ENCODE measurements around the gene APBA2.

DNA sequence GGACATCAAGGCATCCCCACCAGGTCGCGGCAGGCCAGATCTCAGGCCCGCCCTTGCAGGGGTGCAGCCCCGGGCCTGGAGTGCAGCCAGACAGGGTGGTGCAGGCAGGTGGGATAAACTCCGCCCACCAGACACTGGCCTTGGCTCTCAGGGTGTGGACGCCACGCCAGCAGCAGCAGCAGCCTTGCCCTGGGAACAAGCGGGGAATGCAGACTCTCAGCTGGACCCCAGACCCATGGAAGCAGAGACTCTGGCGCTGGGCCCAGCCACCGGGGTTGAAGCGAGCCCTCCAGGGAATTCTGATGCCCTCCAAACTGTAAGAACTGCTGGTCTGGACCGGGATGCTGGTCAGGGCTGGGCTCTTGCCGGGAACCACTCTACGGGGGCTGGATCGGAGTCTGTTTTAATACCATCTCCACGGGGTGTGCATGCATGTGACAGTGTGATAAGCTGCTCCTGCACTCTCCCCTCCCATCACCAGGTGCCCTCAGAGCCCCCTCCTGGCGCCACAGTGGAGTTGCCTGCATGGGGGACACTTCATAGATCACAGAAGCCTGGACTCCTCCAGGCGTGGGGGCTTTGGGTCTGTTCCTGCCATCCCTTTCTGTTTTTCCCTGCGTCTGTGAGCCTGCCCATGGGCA is 241.2 kb downstream of the APBA2 start:
- TF ChIP-seq EZH2 (IDR thresholded peaks at IDR 0.05; ENCODE audit: borderline replicate concordance, low read depth, low read length, severe bottlenecking), result no peak
- TF ChIP-seq, protein P1, sequence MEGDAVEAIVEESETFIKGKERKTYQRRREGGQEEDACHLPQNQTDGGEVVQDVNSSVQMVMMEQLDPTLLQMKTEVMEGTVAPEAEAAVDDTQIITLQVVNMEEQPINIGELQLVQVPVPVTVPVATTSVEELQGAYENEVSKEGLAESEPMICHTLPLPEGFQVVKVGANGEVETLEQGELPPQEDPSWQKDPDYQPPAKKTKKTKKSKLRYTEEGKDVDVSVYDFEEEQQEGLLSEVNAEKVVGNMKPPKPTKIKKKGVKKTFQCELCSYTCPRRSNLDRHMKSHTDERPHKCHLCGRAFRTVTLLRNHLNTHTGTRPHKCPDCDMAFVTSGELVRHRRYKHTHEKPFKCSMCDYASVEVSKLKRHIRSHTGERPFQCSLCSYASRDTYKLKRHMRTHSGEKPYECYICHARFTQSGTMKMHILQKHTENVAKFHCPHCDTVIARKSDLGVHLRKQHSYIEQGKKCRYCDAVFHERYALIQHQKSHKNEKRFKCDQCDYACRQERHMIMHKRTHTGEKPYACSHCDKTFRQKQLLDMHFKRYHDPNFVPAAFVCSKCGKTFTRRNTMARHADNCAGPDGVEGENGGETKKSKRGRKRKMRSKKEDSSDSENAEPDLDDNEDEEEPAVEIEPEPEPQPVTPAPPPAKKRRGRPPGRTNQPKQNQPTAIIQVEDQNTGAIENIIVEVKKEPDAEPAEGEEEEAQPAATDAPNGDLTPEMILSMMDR (IDR thresholded peaks at IDR 0.05; ENCODE audit: borderline replicate concordance, extremely low read depth, low read length, poor library complexity, severe bottlenecking), result peak; percentile 22

Measured in DND-41 (cell line).